Measurements from ENCODE around the gene PSMF1.

DNA sequence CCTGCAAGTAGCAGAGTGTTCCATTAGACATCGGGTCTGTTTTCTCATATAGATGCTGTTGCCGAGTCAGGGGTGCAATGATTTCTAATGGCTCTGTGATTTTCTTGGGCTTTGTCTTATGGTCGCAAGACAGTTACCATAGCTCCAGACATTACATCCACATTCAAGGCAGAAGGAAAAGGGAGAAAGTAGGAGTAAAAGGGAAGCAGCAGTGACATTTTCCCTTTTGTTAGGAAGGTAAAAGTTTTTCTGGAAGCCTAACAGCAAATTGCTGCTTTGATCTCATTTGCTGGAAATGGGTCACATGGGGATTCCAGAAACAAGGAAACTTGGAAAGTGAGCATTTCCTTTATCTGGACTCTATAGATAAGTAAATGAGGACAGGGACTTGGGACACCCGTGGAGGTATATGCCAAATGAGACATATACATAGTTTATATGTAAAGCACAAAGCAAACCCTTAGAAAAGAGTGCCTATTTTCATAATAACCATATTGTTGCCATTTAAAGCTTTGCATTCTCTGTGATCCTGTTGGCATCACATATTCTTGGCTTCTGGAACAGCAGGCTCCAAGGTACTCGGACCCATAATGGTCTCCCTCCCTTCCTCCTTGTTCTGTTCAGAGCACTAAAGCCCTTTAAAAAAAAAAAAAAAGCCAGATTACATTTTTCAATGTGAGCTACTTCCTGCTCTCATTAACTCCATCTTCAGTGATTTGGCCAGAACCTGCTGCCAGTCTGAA lies 84.5 kb downstream of the PSMF1 start, which contains the start of gene C20orf202:
- TF ChIP-seq CTCF (conservative IDR thresholded peaks at IDR 0.05 in 1 of 2, IDR thresholded peaks at IDR 0.05 in 1 of 2; ENCODE audit: low read depth in 1 of 2, low read length in 2 of 2): no peak
- no peak for TF ChIP-seq EZH2 (IDR thresholded peaks at IDR 0.05; ENCODE audit: low read length, missing control alignments)

Data from fibroblast of lung (primary cell).